NCI-H82 treated with DMSO at 0.1 percent for 48 hours (cell line): Measurements from ENCODE around the gene EDEM1.
"Not testable (repeated sequence)": the region's sequence is repeated elsewhere in the genome, so short reads cannot be mapped to it uniquely, and the experiment has no call there.

ENCODE experiments used
- DNase-seq: peaks from one replicate; lab custom pipeline; 2025; ENCODE audit not compliant: unreplicated experiment; lab: John Stamatoyannopoulos, UW

EDEM1 gene

GRCh38 chr3:5187156-5187919 lies at the start of gene EDEM1:
Gene EDEM1, plus strand, starts transcription at chr3:5187707. Its CDS starts 99 bp downstream, at chr3:5187806.
- peak; percentile 72 for DNase-seq

GRCh38 chr3:5138214-5138981 lies 49.1 kb upstream of the EDEM1 start:
- DNase-seq: no peak

DNA sequence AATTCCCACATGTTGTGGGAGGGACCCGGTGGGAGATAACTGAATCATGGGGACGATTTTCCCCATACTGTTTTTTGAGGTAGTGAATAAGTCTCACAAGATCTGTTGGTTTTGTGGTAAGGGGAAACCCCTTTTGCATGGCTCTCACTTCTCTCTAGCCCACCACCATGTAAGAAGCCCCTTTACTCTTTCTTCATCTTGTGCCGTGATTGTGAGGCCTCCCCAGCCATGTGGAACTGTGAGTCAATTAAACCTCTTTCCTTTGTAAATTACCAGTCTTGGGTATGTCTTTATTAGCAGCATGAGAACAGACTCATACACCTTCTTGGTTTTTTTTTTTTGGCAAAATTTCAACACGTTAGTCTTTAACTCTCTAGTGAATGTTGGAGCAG lies 47.3 kb upstream of the EDEM1 start:
- no peak for DNase-seq

- no peak for DNase-seq
Measured at GRCh38 chr3:5140839-5141238, 46.7 kb upstream of the EDEM1 start.

DNA sequence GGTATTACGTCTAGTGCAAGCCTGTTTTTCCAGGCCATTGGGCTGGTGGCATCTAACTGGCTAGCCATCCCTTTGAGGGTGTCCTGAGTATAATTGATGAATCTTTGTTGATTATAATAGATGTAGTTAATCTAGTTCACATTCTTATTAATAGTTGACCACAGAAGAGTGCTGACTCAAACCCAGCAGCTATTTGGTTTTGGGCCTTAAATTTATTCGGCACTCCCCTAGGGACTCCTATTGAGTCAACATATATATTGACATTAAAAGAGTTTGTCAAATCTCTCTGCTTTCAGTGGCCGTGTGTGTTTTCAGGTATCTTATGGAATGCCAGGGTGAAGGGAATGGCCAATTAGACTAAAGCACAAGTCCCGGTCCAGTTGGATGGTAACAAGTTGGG lies 45.7 kb upstream of the EDEM1 start:
- DNase-seq: no peak

GRCh38 chr3:5143464-5143863 lies 44.0 kb upstream of the EDEM1 start:
- no peak for DNase-seq

- DNase-seq: no peak
Measured at GRCh38 chr3:5144316-5144994, 43.1 kb upstream of the EDEM1 start.

- DNase-seq: no peak
Measured at GRCh38 chr3:5145120-5145519, 42.4 kb upstream of the EDEM1 start.

GRCh38 chr3:5147152-5147551 lies 40.4 kb upstream of the EDEM1 start:
- DNase-seq: not testable (repeated sequence)

DNA sequence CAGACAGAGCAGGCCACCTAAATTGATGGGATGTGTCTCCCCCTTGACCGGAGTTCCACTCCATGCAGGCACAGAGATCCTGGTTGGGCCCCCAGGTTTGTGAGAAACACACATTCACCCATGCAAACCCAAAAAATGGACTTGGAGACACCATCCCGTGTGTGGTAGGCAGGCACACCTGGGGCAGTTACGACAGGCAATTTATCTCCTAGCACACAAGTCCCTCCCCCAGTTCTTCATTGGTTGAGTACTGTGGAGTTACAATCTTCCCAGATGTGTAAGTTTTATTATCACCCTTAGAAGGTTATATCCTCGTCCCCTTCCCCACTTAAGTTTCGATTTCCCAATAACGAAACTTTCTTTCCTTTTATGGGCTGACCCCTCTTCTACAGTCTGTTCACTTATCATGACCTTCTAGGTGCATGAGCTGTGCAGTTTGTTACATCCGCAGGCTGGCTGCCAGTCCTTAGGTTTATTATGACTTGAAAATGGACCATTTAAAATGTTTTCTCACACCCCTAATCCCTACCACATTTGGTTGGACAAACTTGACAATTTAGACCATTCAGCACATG lies 38.1 kb upstream of the EDEM1 start:
- no peak for DNase-seq

- DNase-seq: no peak
Measured at GRCh38 chr3:5151586-5151985, 35.9 kb upstream of the EDEM1 start.

GRCh38 chr3:5153074-5153473 lies 34.4 kb upstream of the EDEM1 start:
- DNase-seq: no peak

DNA sequence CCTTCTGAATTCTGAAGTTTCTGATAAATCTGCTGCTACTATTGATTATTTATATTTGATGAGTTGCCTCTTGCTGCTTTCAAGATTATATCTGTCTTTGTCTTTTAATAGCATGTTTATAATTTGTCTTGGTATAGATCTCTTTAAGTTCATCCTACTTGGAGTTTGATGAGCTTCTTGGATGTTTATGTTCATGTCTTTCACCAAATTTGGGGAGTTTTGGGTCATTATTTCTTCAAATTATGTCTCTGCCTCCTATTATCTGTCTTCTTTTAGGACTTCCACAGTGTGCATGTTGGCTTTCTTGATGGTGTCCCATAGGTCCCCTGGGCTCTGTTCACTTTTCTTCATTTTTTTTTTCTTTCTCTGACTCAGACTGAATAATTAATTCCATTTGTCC lies 32.3 kb upstream of the EDEM1 start:
- no peak for DNase-seq

GRCh38 chr3:5160321-5160720 lies 27.2 kb upstream of the EDEM1 start:
- DNase-seq: no peak

- no peak for DNase-seq
Measured at GRCh38 chr3:5160940-5161858, 26.3 kb upstream of the EDEM1 start.

DNA sequence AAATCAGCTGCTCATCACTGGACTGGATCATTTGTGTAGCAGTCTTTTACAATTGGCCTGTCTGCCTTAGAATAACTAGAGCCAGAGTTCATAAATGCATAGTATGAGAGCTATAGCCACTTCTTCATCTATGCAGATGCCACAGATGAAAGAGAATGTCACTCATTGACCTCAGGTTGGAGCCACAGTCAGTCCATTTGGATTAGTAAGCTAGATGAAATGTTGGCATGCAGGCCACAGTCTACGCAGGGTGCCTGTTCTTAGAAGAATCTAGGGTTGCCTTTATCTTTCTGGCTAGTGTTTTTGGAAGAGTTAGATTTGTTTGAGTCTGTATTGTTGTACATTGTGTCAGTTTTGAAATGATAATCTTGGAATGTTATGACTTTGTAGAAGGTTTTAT lies 25.4 kb upstream of the EDEM1 start:
- DNase-seq: no peak

DNA sequence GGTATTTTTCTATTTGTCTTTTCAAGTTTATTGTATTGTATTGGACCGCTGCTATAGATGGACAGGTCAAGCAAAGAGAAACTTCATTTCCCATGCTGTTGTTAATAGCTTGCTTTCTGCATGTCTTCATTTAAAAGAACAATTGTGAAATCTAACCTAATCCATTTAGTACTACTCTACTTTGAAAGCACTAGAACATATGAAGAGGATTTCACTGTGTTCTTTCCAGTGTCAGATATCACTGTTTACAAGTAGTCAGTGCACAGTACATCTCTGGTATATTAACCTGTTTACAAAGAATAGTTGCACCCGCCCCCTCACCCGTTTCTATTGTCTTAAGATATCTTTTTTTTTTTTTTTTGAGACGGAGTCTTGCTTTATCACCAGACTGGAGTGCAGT lies 21.8 kb upstream of the EDEM1 start:
- peak; percentile 4 for DNase-seq

- DNase-seq: no peak
Measured at GRCh38 chr3:5166846-5167245, 20.7 kb upstream of the EDEM1 start.

DNA sequence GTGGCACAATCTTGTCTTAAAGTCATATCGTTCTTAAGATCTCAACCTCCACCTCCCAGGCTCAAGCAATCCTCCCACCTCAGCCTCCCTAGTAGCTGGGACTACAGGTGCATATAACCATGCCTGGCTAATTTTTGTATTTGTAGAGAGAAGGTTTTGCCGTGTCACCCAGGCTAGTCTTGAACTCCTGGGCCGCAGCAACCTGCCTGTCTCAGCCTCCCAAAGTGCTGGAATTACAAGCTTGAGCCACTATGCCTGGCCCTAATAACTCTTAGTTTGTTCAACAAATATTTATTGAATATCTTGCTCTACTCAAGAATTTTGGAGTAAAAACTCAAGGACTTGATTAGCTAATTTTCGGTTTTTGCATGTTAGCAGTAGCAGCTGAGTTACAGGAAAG lies 19.4 kb upstream of the EDEM1 start:
- DNase-seq: no peak

GRCh38 chr3:5169807-5170206 lies 17.7 kb upstream of the EDEM1 start:
- DNase-seq: no peak

- no peak for DNase-seq
Measured at GRCh38 chr3:5170975-5171374, 16.5 kb upstream of the EDEM1 start.
